Ishikawa (cell line): Measurements from ENCODE around the gene SETDB1.

Source experiments
- RAD21 ChIP-seq: IDR thresholded peaks from 2 replicates; pipeline ENCODE4 v1.6.1; 2012; ENCODE audit warnings: low read depth
- TAF1 ChIP-seq: IDR thresholded peaks from 2 replicates; pipeline ENCODE4 v1.6.1; 2012; ENCODE audit warnings: low read depth, mild to moderate bottlenecking
- TEAD4 ChIP-seq: IDR thresholded peaks from 2 replicates; pipeline ENCODE4 v1.6.1; 2012
- ZBTB7A ChIP-seq: IDR thresholded peaks from 2 replicates; pipeline ENCODE4 v1.6.1; 2012; ENCODE audit warnings: low read depth

- no peak for TF ChIP-seq ZBTB7A
- no peak for TF ChIP-seq TAF1
- no peak for TF ChIP-seq RAD21
- peak; percentile 22; the same call in 1 of the 2 replicates for TF ChIP-seq TEAD4
Observed at GRCh38 chr1:150976879-150977694, 50.9 kb downstream of the SETDB1 start.
